Airway epithelial cell (primary cell): ENCODE measurements around the gene TTC29. TPM values are rescaled to one million over a fixed set of nuclear protein-coding genes. Genes with fewer than 3 reads are reported as not detected.

ENCODE experiments used
- total RNA-seq: library from RNA; depleted of rRNA; stranded (reverse); fragments of >200 nt; gene quantifications from 2 replicates; pipeline ENCODE4 v1.2.3, GENCODE V29; 2015

TTC29 gene
- total RNA-seq = not detected in 2 replicates

GRCh38 chr4:146945556-146946374, at the start of gene TTC29:
Gene TTC29, minus strand, starts transcription at chr4:146945864. Its CDS starts 5,969 bp downstream, at chr4:146939895.

